HG02852 (cell line): ENCODE measurements around the gene LRP4.
A peak's percentile ranks its signal among the peaks of the same experiment; 100 is the strongest.

Source experiments
- ATAC-seq: cut with Tn5 transposase; IDR thresholded peaks from one replicate; pipeline ENCODE4 v1.9.1; 2021; ENCODE audit warnings: mild to moderate bottlenecking, moderate library complexity; ENCODE audit not compliant: unreplicated experiment

Gene LRP4

DNA sequence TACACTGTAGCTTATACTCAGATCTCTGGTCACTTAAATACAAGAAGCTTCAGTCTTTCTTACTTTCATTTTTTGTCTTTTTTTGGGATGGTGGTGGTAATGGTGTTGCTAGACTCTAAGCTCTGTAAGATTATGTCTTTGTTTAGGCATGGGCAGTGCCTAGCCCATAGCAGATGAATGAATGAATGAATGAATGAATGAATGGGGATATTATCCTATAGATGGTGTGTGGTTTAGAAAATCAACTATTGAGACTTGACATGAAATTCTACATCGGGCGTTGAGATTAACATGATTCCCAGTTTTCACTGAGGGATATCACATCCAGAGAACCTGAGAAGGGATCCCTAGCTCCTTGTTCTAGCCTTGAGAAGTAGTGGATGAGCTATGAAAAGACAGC lies 62.5 kb downstream of the LRP4 start:
- no peak for ATAC-seq

DNA sequence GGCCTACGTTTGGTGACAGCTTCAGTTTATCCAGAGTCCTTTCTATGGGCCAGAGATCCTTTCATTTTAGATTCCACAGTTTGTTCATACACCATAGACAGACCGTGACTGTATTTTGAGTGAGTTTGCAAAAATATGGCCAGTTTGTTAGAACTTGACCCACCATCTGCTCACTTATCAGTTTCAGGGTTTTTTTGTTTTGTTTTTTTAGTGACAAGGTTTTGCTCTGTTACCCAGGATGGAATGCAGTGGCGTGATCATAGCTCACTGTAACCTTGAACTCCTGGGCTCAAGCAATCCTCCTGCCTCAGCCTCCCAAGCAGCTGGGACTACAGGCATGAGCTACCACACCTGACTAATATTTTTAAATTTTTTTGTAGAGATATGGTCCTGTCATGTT lies 63.2 kb downstream of the LRP4 start:
- no peak for ATAC-seq

DNA sequence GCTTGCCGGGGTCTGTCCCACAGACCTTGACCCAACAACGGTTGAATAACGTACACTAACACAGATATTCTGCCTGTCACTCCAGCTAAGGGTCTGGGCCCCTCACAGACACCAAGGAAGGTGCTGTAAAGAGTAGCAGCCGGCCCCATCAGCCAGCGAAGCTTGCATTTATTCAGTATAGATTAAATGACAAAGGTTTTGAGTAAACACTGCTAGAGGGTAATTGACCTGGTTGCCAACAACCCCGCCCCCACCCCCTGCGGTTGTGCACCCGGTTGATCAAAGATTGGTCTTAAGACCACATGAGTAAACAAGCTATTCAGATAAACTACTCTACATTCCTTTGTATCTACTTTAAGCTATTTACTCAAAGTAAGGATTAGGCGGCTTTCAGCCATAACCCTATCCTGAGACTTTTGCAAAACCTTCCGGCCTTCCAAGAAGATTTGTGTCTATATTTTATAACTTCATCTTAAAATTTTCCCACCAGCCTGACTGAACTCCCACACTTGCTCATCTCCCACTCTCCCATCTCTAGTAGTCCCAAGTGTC lies 67.4 kb downstream of the LRP4 start:
- no peak for ATAC-seq

DNA sequence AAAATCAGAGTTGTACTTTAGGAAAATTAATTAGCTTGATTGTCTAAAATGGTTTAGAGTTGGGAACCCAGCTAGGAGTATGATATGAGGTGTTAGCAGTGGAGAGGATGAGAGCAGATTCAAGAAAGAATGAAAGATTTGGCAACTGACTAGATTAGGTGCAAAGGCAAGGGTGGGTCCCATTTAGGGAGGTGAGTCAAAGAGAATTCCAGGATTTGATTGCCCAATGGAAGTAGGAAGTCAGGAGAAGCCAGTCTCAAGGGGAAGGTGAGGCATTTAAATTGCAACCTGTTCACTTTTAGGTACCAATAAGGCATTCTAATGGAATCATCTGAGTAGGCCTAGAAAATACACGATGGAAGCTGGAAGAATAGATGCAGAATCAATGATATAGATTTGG lies 68.7 kb downstream of the LRP4 start:
- ATAC-seq: no peak

DNA sequence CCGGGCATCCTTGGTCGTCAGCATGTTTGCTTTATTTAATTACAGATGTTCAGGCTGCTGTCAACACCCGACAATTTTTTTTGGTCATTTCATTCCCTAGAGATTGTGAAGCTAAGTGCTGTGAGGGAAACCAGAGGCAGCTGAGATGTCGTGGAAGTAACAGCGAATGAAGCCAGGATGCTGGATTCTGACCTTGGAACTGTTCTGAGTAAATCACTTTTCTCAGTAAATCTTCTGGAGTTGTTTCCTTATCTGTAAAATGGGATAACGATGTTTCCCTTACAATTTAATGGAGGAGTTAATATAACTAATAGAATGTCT lies 71.9 kb downstream of the LRP4 start:
- peak; percentile 8 for ATAC-seq

DNA sequence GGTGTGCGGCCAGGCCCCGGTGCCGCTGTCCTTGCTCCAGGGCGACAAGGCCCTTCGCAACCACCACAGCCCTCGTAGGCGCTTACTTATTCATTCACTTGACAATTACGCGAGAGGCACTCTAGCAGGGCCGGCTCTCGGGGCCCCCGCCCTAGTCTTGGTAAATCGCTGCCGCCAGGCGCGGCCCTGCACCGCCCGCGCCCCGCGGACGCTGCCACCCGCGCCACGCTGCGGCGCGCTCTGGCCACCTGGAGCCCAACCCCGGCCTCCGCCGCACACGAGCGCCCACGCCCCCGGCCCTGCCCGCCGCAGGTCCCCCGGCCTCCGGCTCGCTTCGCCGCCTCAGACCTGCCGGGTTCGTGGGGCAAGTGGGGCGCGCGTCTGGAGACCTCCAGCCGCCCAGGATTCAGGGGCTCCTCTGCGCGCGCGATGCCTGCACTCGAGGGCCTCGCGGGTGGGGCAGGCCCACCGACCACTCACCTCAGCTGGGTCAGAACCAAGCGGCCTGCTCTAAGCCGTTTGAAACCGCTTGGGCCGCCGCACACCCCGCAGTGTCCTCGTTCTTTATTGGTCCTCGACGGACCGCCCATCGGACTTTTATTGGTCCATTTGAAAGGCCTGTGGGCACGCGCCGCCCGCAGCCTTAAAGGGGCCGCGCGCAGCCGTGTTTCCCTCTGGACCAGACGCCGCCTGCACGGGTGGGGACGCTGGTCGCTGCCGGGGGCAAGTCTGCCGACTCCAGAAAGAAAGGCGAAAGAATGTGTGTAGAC lies 72.4 kb downstream of the LRP4 start, which contains the start of gene CKAP5:
CKAP5 (minus strand) TSS at position 541 of the 770 bp plus-strand sequence. CDS start 25,049 bp downstream, outside the sequence.
- ATAC-seq: peak; percentile 97

DNA sequence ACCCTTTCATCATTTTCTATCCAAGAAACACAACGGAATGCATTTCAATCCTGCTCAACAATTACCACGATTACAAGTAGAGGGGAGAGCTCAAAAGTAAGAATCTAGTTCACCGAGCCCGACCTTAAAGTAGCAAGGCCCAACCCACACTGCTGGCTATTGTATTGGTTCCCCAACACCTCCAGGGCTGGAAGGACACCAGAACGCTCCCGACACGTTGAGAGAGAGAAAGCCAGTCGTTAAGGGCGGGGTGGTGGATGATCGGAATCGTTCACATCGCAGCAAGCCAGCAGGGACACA lies 73.0 kb downstream of the LRP4 start:
- ATAC-seq: no peak

DNA sequence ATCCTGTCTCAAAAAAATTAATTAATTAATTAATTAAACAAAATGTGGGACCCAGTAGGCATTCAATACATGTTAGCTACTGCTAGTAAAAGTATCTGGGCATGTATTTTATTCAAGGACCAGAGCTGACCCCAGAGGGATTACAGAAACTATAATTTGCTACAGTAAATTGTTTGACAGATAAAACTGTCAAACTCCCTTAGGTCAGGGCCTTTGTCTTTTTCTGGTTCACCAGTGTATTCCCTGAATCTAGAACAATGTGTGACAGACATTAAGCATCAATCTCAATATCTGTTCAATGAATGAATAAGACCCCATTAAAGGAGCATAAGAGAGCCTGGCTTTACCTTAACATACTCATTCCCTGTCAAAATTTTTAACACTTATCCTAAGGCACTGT lies 78.2 kb downstream of the LRP4 start:
- ATAC-seq: no peak

DNA sequence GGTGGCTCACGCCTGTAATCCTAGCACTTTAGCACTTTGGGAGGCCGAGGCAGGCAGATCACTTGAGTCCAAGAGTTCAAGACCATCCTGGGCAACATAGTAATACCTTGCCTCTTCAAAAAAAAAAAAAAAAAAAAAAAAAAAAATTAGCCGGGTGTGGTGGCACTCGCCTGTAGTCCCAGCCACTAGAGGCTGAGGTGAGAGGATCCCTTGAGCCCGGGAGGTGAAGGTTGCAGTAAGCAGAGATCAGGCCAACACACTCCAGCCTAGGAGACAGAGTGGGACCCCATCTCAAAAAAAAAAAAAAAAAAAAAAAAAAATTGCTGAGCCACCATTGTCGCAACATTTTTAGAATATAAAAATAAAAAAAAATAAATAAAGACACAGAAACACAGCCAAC lies 79.8 kb downstream of the LRP4 start:
- no peak for ATAC-seq

DNA sequence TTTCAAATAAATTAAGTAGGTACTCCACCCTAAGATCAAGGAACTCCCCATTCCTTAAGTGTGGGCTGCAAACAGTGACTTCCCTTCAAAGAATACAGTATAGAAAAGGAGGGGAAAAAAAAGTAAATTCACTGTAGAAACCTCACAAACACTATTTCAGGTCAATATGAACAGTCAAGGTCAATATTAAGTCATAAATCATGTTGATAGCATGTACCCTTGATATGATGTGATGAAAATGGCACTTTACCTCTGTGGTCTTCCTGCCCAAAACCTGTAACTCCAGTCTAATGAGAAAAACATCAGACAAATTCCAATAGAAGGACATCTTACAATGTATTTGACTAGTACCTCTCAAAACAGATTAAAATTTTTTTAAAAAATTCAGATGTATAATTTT lies 80.5 kb downstream of the LRP4 start:
- no peak for ATAC-seq

DNA sequence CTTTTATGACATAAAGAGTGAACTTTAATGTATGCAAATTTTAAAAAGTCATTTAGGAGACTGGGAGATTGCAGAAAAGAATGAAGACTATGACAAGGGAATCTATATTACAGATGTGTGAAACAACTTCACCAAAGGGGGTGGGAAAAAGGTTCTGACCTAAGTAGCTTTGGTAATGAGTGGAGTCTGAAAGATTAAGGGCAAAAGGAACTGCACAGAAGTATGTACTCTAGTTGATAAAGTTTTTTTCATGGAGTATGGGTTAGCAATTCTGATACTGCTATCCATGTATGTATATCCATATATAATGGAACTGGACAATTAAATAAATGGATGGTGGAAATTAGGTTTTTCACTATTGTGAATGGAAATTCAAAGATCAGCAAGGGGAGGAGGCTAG lies 81.5 kb downstream of the LRP4 start:
- no peak for ATAC-seq

DNA sequence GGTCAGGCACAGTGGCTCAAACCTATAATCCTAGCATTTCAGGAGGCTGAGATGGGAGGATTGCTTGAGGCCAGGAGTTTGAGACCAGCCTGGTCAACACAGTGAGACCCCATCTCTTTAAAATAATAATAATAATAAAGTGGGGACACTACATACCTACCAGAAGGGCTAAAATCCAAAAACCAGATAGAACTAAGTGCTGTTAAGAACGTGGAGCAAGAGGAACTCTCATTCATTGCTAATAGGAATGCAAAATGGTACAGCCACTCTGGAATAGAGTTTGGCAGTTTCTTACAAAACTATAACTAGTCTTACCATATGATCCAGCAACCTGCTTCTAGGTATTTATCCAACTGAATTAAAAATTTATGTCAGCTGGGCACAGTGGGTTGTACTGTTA lies 81.9 kb downstream of the LRP4 start:
- ATAC-seq: no peak

DNA sequence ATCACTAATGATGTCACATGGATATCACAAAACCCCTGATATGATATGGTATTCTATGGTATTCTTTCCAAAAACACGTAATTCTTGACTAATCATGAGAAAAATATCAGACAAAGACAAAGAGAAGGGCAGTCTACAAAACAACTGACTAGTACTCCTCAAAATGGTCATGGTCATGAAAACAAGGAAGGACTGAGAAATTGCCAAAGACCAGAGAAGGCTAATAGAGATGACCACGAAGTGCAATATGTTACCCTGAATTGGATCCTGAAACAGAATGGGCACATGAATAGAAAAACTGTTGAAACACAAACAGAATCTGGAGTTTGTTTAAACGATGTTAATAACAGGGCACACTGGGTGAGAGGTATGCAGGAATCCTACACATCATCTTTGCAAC lies 82.5 kb downstream of the LRP4 start:
- no peak for ATAC-seq

DNA sequence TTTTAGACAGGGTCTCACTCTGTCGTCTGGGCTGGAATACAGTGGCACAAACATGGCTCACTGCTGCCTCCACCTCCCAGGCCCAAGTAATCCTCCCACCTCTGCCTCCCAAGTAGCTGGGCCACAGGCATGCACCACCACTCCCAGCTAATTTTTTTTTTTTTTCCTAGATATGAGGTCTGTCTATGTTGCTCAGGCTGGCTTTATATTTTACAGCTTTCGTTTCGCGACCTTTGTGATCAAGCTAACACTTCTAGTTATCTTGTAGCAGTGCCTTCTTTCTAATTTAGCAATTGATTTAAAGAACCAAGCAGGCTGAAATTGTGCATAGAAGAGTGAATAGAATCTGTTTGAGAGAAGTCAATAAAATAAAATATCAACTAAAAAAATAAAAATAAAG lies 83.5 kb downstream of the LRP4 start:
- no peak for ATAC-seq

DNA sequence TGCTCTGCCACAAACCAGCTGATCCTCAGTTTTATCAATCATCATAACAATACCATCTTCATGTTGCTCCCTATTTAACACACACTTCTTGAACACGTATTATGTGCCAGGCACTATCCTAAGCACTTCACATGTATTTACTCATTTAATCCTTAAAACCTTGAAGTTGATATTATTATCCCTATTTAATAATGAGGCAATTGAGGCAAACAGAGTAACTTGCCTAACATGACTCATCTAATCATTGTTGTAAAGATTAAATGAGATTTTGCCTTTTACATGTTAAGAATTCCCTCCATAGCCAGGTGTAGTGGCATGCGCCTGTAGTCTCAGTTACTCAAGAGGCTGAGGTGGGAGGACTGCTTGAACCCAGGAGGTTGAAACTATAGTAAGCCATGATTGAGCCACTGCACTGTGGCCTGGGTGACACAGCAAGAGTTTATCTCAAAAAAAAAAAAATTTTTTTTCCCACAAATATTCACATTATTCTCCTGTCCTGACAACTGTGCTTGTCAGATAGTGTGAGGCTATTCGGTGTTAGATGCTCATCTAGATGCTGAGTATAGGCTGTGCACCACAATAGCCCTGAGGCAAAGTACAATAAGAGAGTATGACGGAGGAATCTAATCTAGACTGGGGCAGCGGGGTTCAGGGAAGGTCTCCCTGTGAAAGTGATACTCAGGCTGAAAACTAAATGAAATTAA lies 85.7 kb downstream of the LRP4 start:
- ATAC-seq: no peak

DNA sequence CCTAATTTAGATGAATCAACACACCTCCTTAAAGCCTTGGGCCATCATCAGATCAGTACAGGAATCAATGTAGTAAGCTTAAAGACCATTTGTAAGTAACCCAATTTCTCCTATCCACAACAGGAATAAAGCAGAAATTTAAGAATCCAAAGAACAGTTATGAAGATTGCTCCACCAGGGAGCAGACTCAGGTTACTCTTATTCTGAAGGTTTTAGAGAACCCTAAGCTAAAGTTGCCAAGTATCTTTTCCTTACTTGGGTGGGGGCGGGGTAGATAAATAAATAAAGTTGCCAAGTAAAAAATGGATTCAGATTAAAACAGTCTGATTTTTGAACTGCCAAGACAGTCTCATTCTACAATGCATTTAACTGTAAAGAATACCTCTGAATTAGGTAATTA lies 90.4 kb downstream of the LRP4 start:
- ATAC-seq: no peak

DNA sequence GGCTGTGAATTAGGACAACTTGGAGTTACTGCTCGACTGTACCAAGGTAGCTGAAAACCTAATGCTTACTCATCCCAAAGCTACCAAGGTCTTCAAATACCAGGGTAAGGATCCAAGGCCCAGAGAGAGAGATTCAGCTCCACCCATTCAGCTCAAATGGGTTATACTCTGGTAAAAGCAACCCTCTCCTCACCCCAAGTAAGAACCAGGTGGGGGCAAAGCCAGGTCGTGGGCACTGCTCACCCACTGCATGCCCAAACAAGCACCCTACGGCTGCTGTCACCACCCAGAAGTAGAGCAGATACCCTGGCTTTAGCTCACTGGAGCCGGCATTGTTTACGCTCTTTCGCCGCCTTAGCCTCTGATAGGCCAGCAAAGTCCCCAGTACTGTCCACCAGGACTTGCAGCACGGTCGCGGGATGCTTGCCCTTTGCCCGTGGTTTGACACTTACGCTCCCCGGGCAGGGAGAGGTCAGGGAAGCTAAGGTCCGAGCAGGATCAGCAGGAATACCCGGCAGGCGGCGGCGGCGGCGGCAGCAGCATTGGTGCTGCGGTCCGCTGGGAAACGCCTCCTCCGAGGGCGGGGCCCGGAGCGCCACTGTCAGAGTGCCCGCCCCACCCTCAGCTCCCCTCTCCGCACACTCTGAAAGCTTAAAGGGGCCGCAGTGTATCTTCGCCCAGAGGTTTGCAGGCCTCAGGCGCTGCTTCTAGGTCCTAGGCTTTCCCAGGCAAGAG lies 91.9 kb downstream of the LRP4 start:
- ATAC-seq: peak; percentile 100

DNA sequence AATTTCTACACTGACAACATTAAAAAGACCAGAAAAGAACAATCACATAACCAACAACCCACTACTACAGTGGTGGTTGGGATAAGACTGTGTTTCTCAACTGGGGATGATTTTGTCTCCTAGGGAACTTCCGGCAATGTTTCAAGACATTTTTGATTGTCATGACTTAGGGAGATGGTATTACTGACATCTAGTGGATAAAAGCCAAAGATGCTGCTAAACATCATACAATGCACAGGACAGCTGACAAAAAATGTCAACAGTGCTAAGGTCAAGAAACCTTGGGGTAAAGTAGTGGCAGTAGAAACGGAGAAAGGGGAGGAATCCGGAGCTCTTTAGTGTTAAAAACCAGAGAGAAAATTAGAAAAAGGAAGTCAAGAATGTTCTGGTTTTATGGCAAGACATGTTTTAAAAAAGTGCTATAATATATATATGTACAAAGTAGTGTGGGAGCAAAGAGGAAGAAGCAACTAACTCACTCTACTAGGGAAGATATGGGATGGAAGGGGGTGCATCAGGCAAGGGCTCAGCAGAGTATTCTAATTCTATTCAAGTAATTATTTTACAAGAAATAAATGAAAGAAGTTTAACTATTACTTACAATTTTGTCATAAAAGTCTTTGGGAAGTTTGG lies 109.4 kb downstream of the LRP4 start:
- no peak for ATAC-seq
